Stimulated activated CD8-positive, alpha-beta memory T cell treated with anti-CD3 and anti-CD28 coated beads, Interleukin-7, amount 100 ng/mL, for 4 hours (primary cell): ENCODE data around the gene ATP5PO.

Experiments
- DNase-seq, 2 donors: peaks; one replicate each; pipeline ENCODE4 v3.0.0-alpha.2; 2020; ENCODE audit warnings: low read depth in 2 of 2

The ATP5PO gene, protein sequence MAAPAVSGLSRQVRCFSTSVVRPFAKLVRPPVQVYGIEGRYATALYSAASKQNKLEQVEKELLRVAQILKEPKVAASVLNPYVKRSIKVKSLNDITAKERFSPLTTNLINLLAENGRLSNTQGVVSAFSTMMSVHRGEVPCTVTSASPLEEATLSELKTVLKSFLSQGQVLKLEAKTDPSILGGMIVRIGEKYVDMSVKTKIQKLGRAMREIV

DNA sequence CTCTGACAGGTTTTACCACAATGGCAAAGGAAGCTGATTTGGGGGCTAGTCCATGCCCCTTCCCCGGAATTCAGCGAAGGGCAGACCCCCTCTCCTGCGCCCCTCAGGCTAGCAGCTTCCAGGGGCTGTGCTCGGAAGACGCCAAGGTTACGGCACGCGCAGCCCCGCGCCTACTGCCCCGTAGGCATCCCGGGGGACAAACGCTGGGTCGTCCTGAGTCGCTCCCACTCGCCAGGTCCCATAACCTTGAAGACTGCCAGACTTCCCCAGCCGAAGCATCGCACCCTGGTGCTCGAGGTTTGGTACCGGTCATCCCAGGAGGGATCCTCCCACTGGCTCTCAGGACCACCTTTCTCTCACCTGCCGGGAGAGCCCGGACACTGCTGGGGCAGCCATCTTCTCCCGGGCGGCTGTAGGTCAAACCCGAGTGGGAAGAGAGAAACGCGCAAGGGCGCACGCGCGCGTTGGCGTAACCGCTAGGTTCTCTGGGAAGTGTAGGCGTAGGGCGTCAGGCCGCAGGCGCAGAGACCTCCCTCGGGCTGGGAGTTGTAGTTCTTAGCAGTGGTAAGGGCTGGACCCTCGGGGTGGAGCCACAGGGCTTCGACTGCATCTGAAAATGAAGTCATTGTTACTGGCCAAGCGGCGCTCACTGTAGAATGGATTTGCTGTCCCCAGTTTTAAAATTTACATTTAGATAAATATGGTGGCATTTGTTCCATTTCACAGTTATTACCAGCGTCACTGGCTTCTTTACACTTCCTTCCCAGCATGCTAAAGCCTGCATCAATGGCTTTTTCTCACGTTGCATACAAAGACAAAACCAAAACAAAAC lies at the start of gene ATP5PO:
Gene ATP5PO (minus strand): TSS at position 437 of the 832 bp plus-strand sequence. CDS start 41 bp downstream, at position 396.
- DNase-seq, result peak; percentile 95 to 96

DNA sequence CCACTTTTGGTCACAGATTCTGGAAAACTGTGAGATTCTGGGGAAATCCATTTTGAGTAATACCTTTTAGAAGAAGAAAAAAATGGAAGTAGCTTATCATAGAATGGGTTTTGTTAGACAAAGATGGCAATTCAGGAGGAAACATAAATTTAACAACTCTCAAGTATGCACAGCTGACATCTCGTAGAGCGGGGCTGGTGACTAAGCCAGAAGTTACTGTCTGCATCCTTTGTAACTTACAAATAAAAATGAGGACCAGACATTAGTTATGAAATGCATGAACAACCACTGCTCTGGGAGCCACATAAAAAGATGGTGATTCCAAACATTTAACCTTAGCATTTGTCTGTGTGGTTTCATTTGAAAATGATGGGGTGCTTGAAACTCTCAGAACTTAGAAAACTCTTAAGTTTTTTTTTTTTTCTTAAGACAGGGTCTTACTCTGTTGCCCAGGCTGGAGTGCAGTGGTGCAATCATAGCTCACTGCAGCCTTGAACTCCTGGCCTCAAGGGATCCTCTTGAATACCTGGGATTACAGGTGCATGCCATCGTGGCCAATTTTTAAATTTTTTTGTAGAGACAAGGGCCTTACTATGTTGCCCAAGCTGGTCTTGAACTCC lies 49.2 kb upstream of the ATP5PO start:
- DNase-seq, result no peak

DNA sequence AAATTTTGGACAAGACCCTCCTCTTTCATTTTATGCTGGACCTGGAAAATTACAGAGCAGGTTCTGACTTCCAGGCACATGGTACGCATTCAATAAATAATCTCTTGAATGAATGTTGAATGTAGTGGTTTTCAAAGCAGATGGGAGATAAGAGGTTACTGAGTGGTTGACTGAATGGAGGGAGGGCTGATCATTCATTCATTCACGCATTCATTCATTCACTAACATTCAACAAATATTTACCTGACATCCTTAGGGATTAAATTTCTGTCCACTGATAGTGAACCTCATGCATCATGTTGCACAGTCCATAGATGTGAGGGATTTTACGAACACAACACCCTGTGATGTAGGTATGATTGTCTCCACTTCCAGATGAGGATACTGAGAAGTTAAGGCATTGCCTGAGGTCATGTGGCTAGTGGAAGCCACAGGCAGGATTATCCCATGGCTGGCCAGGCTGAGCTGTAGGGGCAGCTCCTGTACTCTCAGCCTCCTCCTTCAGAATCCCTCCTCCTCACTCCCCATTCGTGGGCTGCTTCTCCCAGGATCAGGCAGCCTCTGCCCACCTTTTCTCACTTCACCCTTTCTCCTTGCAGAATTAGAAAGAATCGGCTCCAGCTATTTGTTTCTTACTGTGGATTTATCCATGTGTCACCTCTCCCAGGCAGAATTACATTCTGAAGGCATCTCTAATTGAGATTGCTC lies 48.4 kb upstream of the ATP5PO start:
- no peak for DNase-seq

DNA sequence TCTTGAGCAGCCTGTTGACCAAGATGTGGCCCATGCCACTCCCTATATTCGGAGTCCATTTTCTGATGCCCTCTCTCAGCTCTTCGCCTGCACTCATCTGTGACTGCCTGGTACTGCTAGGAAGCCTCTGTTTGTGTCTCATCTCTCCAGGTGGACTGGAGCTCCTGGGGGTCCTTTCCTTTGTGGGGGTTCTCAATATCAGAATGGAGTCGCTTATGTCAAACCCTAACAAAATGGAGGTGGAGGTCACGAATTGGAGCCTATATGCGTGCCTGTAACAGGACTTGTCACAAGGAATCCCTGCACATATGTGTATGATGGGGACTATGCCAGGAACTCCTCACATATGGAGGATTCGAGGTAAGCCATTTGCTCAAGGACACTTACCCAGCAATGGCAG lies 46.7 kb upstream of the ATP5PO start:
- no peak for DNase-seq

DNA sequence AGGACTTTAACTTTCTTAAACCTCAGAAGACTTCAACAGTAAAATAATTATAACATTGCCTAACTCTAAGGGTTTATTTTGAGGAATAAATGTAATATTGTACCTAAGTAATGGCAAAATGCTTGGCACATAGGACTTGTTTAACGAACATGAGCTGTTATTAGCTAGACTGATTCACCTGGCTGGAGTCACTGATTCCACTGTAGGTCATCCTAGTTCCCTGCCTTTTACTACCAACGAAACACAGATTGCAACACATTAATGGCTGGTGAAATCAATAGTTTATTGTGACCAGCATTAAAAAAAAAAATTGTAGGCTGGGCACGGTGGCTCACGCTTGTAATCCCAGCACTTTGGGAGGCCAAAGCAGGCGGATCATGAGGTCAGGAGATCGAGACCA lies 45.5 kb upstream of the ATP5PO start:
- no peak for DNase-seq

DNA sequence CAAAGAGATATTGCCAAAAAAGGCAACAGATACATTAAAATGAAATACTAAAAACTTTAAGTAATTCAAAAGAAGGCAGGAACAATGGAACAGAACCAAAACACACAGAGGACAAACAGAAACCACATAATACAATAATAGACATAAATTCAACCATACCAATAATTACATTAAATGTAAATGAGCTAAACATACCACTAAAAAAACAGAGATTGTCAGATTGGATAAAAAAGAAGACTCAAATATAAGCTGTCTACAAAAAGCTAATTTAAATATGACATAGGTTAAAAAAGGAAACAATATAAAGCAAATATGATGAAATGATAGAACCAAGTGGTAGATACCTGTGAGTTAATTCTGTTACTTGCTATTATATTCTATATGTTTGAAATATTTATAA lies 44.1 kb upstream of the ATP5PO start:
- DNase-seq, result no peak

DNA sequence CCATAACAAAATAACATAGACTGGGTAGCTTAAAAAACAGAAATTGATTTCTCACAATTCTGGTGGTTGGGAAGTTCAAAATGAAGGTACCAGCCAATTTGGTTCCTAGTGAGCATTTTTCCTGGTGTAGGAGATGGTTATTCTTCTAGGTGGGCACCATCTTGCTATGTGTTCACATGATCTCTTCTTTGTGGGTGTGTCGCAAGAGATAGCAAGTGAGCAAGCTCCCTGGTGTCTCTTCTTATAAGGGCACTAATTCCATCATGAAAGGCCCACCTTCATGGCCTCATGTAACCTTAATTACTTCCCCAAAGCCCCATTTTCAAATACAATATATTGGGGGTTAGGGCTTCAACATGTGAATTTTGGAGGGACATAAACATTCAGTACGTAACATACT lies 38.8 kb upstream of the ATP5PO start:
- DNase-seq, result no peak

DNA sequence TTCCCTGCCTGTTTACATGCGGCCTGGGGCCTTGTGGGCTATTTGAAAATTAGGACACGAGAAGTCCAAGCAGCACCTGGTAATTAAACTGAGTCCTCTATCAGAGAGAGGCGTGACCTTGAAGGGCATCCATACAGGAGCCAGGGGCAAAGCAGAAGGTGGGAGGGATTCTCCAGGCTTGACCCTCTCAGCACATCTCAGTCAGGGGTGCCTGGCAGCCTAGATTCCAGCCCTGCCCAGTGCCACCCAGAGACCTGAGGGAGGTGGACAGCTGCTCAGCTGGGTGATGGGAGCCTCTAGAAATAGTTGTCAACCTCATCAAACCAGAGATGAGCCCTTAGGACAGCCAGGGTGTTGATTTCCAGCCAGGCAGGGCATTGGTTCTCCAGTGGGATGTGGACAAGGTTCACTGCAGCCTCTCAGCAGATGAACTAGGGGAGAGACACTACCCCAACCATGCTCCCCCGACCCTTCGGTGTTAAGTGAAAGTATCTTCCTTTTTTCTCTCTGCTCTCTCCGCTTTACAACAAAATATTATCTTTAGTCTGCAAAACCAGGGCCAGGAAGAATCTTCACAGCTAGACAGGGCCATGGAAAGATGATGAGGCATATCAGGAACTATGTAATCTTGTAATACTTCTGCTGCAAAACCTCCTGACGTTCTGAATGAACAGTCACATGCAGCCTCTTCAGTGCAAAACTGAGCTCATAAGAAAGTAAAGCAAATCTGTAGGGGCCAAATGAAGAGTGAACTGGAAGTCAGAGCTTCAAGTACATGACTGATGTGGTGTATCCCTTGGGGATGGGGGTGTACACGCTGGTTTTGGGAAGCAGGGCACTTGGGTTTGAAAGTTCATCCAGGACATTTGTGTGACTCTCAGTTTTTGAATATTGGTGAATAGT lies 35.9 kb upstream of the ATP5PO start:
- no peak for DNase-seq

DNA sequence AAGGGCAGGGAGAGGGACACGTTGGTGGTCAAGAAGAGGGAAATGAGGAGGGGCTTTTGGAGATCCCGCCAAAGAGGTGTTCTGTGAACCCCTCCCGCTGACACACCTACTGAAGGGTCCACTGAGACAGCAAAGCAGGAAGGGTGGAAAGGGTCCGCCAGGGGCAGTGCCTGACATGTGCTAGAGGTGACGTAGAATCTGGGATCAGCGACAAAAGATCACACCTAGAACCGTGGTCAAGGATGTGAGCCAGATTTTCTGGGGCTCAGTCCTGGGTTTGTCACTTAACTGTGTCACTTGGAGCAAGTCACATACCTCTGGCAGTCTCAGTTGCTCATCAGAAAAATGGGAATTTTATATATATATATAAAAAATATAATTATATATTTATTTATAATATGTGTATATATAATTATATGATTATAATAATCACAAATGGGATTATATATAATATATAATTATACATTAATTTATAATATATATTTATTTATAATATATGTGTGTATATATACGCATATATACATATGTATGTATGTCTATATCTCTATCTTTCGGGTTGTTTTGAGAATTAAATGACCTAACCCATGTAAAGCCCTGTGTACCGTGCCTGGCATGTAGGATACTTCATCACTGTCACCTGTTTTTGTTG lies 35.0 kb upstream of the ATP5PO start:
- no peak for DNase-seq

DNA sequence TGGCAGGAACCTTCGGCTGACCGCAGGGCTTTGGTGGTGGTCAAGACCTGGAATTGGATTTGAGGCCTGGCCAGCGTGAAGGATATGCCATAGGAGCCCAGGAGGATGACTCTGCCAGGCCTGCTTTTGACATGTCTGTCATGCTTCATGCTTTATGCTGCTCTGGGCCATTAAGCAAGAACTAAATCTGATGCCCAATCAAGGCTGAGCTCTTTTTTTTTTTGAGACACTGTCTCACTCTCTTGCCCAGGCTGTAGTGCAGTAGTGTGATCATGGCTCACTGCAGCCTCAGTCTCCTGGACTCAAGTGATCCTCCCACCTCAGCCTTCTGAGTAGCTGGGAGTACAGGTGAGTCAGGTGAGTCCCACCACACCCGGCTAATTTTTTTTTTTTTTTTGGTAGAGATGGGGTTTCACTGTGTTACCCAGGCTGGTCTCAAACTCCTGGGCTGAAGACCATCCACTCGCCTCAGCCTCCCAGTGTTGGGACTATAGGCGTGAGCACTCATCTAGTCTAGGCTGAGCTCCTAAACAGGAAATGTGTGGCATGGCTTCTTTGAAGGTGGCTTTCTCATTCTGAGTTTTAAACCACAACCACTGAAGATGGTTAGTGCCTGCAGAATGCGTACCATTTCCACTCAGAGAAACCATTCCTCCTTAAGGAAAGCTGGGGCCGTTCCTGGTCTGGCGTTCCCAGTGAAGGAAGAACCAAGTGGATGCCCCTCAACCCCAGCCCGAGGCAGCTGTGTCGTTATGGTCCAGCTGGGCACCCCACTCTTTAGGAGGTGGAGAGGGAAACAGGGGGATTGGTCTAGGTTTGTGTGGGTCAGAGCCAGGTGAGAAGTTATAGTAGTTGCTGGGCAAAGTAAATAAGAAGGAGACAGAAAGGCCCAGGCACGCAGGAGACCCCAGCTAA lies 34.2 kb upstream of the ATP5PO start:
- DNase-seq, result peak in 1 of 2 donors; percentile 35

DNA sequence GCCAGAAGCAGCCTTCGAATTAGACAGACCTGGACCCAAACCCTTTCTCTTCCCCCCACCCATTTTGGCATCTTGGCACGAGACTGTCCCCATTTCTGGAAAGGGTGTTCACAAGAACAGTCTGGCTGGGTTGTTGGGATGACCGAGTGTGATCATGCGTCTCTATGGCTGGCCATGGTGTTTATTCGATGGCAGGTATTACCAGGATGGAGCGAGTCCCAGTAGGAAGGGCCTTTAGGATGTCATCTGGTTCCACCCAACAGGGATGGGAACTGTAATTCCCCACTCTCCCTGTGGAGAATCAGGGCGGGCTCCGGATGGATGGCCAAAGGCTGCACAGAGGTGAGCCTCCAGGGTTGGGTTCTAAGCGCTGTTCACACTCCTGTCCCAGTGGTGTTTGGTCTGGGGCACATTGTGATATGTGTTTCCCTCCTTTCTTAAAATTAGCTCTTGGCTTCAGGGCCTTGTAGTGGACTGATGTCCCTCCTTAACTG lies 33.4 kb upstream of the ATP5PO start:
- DNase-seq, result no peak

DNA sequence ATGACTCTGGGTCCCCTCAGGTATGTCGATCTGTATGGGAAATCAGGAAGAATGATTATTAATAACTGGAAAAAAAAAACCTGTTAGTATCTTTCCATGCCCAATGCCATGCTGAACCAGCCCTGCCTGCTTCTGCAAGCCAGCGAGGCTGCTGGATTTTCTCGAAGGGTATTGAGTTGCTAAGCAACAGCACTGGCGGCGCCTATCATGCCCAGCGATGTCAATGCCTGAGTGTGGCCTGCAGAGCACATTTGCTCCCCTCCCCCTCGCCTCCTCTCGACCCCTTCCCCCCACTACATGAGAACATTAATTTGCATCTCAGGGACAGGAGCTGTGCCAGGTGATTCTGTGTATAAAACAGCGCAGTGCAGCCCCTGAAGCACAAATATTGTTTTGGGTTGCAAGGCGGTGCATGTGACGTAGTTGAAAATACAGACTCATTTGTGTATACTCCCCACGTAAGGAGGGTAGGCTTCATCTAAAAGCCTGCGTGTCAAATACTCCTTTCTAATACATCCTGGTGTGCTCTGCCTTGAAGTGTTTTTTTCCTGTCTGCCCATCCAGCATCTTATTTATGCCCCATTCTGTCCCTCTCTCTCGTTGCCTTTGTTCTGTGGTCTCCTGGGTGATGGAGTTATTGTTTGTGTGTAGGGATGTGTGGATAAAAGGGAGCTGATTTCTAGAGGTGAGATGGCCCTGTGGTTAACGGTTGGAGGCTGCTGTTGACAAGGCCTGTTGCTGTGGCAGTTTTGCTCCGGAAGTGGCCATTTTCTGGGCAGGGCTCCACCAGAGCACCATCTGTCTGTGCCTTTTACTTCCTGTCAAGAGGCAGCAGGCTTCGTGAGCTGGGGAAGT lies 32.7 kb upstream of the ATP5PO start:
- DNase-seq, result peak; percentile 69 to 72

DNA sequence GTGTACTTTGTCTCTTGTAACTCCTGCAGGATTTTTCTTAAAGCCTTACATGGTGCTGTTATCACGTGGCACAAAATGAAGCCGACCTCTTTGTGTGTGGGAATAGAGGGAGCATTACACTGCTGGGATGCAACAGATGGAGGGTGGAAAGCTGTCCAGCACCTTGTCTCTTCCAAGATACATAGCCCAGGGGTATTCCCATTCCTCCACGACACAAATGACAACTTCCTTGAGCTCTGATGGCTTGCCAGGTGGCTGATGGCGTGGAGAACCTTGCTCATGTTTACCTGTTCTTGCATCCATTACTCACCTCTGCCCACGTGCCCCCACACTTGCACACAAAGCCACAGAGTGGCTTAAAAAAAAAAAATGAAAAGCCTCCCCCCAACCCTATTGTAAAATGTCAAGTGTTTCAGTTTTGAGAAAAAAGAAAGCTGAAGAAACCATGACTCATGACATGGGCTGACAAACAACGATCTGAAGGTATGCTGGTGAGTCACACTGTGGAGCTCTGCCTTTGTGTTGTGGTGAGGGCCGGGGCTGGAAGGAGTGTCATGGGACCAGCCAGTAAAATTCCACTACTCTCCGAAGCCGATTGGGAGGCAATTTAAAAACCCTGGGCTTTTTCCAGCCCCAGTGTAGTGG lies 32.0 kb upstream of the ATP5PO start:
- DNase-seq, result peak; percentile 80 to 81

DNA sequence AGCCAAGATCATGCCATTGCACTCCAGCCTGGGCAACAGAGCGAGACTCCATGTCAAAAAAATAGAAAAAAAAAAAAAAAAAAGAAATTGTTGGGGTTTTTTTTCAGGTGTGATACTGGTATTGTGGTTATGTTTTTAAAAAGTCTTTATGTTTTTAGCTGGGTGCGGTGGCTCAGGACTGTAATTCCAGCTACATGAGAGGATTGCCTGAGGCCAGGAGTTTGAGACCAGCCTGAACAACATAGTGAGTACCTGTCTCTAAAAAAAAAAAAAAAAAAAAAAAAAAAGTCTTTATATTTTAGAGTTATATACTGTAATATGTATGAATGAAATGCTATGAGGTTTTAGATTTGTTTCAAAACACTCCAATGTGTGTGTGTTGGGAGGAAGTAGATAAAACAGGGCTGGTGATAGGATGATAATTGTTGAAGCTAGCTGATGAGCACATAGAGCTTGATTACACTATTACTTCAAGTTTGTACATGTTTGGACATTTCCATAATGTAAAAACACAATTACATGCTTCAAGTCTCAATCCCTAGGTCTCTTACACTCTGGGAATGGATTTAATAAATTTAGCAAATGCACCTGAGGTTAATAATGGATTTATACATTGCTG lies 30.2 kb upstream of the ATP5PO start:
- DNase-seq, result no peak

DNA sequence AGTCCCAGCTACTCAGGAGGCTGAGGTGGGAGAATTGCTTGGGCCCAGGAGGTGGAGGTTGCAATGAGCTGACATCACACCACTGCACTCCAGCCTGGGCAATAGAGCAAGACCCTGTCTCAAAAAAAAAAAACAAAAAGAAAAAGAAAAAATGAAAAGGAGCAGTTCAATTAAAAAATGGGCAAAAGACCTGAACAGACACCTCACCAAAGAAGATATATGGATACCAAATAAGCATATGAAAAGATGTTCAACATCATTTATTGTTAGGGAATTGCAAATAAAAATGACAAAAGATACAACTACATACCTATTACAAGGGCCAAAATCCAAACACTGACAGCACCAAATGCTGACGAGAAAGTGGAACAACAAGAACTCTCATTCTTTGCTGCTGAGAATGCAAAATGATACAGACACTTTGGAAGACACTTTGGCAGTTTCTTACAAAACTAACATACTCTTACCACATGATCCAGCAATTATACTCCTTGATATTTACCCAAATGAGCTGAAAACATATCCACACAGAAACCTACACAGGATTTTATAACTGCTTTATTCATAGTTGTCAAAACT lies 28.7 kb upstream of the ATP5PO start:
- DNase-seq, result no peak

DNA sequence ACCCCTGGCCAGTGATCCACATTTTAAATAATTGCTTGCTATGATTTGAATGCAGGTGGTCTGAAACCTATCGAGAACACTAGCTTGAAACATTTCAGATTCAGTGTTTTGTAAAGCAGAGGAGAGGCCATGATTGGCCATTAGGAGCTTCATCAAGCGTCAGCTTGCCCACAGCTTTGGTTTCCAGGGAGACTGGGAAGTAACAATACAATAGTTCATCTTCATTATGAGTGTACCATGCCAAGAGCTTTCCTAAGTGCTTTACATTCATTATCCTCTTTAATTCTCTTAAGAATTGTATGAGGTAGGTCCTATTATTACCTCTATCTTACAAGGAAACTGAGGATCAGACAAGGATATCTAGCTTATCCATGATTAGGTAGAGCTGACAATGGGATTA lies 27.7 kb upstream of the ATP5PO start:
- no peak for DNase-seq

DNA sequence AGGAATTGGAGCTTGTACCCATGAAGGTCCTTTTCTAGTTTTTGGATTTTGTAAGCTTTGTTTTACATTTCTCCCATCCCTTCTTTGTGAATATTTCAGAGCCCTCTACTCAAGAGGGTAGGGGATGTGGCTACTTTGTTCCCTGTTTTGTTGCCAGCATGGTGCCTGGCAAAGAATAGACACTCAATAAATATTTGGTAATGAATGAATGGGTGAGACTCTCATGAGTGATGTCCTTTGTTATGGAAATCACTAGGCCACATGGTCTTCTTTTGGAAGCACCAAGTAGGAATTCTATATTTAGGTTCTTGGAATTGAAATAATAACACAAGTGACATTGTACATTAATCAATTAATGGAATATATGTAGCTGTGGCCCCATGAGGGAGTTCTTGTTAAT lies 26.8 kb upstream of the ATP5PO start:
- DNase-seq, result no peak
